Keratinocyte (primary cell): ENCODE results near the gene MYO1E. TPM values are rescaled to one million over a fixed set of nuclear protein-coding genes. Genes with fewer than 3 reads are reported as not detected.

ENCODE experiments used
- DNase-seq: peaks from one replicate; pipeline ENCODE4 v3.0.0-alpha.2; 2011; ENCODE audit warnings: low read depth, missing footprints, low spot score
- FAIRE-seq: peaks from 2 replicates; lab custom pipeline; 2011; peaks lifted over from hg19 to GRCh38; lab: Jason Lieb, UNC
- H2AFZ ChIP-seq: 2 replicates; pipeline ENCODE4 v1.6.0; 2012; ENCODE audit warnings: low read length, control low read depth, inconsistent platforms; ENCODE audit not compliant: control insufficient read depth
- H3K27ac ChIP-seq: 2 replicates; pipeline ENCODE4 v1.5.1; 2011; ENCODE audit warnings: low read length; ENCODE audit not compliant: control insufficient read depth, insufficient read depth
- H3K27me3 ChIP-seq: 3 replicates; pipeline ENCODE4 v1.6.0; 2011; ENCODE audit warnings: low read length; ENCODE audit not compliant: control insufficient read depth, insufficient read depth; ENCODE audit errors: extremely low read depth
- H3K36me3 ChIP-seq, 2 experiments: 2 replicates in 1 of 2; 3 replicates in 1 of 2; pipeline ENCODE4 v1.5.1; 2011; ENCODE audit warnings: low read length in 2 of 2, mild to moderate bottlenecking in 1 of 2; ENCODE audit not compliant: control insufficient read depth in 2 of 2, insufficient read depth in 2 of 2; ENCODE audit errors: extremely low read depth in 1 of 2
- H3K4me1 ChIP-seq: 3 replicates; pipeline ENCODE4 v1.5.1; 2011; ENCODE audit warnings: low read length; ENCODE audit not compliant: control insufficient read depth, insufficient read depth; ENCODE audit errors: extremely low read depth
- H3K4me2 ChIP-seq: 3 replicates; pipeline ENCODE4 v1.6.0; 2011; ENCODE audit warnings: low read depth, low read length; ENCODE audit not compliant: control insufficient read depth, insufficient read depth; ENCODE audit errors: extremely low read depth
- H3K4me3 ChIP-seq, 3 experiments: fragments of 200-600 bp in 1 of 3; sonication (generic) in 1 of 3; 2 replicates in 2 of 3; 3 replicates in 1 of 3; pipeline ENCODE4 v1.5.1; 2011 to 2016; ENCODE audit warnings: low read length in 3 of 3, mild to moderate bottlenecking in 3 of 3, control low read depth in 2 of 3, inconsistent platforms in 1 of 3, low read depth in 1 of 3, mixed read lengths in 1 of 3, mixed run types in 1 of 3, moderate library complexity in 1 of 3; ENCODE audit not compliant: control insufficient read depth in 2 of 3, insufficient read depth in 2 of 3; ENCODE audit errors: extremely low read depth in 1 of 3
- H3K79me2 ChIP-seq: 2 replicates; pipeline ENCODE4 v1.6.0; 2012; ENCODE audit warnings: low read length; ENCODE audit not compliant: control insufficient read depth, insufficient read depth
- H3K9ac ChIP-seq: 3 replicates; pipeline ENCODE4 v1.6.0; 2011; ENCODE audit warnings: low read length; ENCODE audit not compliant: control insufficient read depth, insufficient read depth; ENCODE audit errors: extremely low read depth
- H3K9me1 ChIP-seq: 3 replicates; pipeline ENCODE4 v1.6.0; 2011; ENCODE audit warnings: low read length; ENCODE audit not compliant: control insufficient read depth, insufficient read depth; ENCODE audit errors: extremely low read depth
- H3K9me3 ChIP-seq: 2 replicates; pipeline ENCODE4 v1.5.1; 2012; ENCODE audit warnings: low read depth, low read length; ENCODE audit not compliant: control insufficient read depth
- H4K20me1 ChIP-seq: 3 replicates; pipeline ENCODE4 v1.6.0; 2011; ENCODE audit warnings: low read length; ENCODE audit not compliant: control insufficient read depth, insufficient read depth; ENCODE audit errors: extremely low read depth
- CTCF ChIP-seq, 3 experiments: IDR thresholded peaks in 1 of 3; conservative IDR thresholded peaks in 1 of 3; optimal IDR thresholded peaks in 1 of 3; 2 replicates in 2 of 3; 3 replicates in 1 of 3; pipeline versions ENCODE3 to v1.5.1; 2011; ENCODE audit warnings: low read length in 3 of 3, mild to moderate bottlenecking in 3 of 3, moderate library complexity in 2 of 3, control low read depth in 1 of 3, inconsistent platforms in 1 of 3; ENCODE audit not compliant: insufficient read depth in 2 of 3; ENCODE audit errors: extremely low read depth in 1 of 3
- EZH2 ChIP-seq: IDR thresholded peaks from one replicate; pipeline ENCODE4 v1.6.1; 2012; ENCODE audit warnings: inconsistent platforms, mild to moderate bottlenecking, low read length, moderate library complexity
- dilution Hi-C: fragments of 300-500 bp; cut with MboI; formaldehyde crosslinking; loops from one replicate; pipeline ENCODE4 v1.7.0; 2020; ENCODE audit warnings: low sequenced_read_pairs; ENCODE audit not compliant: extremely low pct_ligation_motif_present
- polyA plus RNA-seq, 5 experiments: library from polyadenylated mRNA; depleted of rRNA in 3 of 5; stranded (reverse) in 3 of 5; stranded (forward) in 1 of 5; unstranded in 1 of 5; fragments of >200 nt; gene quantifications; 1 replicate in 1 of 5; 2 replicates in 3 of 5; 3 replicates in 1 of 5; pipeline versions ENCODE4 v1.2.1 to v1.2.3, GENCODE V29; 2011 to 2012; ENCODE audit warnings: missing spikeins in 2 of 5, low read depth in 1 of 5, low replicate concordance in 1 of 5

MYO1E gene
- polyA plus RNA-seq, 1 donor (not counting 4 experiments of a cell fraction or from before 2014, with no cell fraction given) = 213 TPM

- Histone ChIP-seq H2AFZ (no peak overlapping the region), H3K9ac (no peak overlapping the region), H3K27ac (peak overlapping the region; percentile 57), H3K9me3 (no peaks in the 10 kb centered on the region), H3K4me3 (no peak overlapping the region), H3K4me2 (no peak overlapping the region), H3K36me3 (peaks cover 0 to 1% of the 10 kb centered on the region in 2 experiments), H3K9me1 (no peaks in the 10 kb centered on the region), H4K20me1 (peaks cover 4% of the 10 kb centered on the region), H3K4me1 (peaks cover 32% of the 10 kb centered on the region), H3K79me2 (peaks cover 93% of the 10 kb centered on the region), H3K27me3 (no peaks in the 10 kb centered on the region)
- FAIRE-seq (peak; percentile 39), DNase-seq (peak; percentile 41)
- dilution Hi-C loops = no loop called here
- no peak for TF ChIP-seq EZH2
- no peak for TF ChIP-seq CTCF (optimal IDR thresholded peaks at IDR 0.05 in 1 of 3, IDR thresholded peaks at IDR 0.05 in 1 of 3, conservative IDR thresholded peaks at IDR 0.05 in 1 of 3; ENCODE audit: extremely low read depth in 1 of 3, insufficient read depth in 2 of 3, low read length in 3 of 3)
Measured at GRCh38 chr15:59306520-59307164, 66.0 kb downstream of the MYO1E start.

DNA sequence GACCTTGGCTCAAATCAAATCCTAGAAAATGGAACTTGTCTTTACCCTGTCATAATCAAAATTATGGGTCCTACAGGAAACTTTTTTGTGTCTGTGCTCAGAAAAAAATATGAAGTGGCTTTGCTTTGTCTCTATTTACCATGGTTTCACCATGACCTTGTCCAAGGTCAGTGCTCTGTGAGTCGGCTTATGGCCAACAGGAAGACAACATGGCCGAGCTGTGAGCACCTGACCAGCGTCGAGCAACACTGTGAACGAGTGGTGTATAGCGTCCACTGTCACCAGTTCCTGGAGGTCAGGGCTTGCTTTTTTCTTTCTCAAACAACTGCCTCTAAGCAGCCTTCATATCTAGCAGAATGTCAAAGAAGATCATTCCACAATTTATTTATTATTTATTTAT lies 67.9 kb downstream of the MYO1E start:
- DNase-seq = no peak
- dilution Hi-C loops = no loop called here
- no peaks in the 10 kb centered on the region for H3K9me3 ChIP-seq
- peaks cover 88% of the 10 kb centered on the region for H3K79me2 ChIP-seq
- TF ChIP-seq EZH2 = no peak
- no peak for TF ChIP-seq CTCF (optimal IDR thresholded peaks at IDR 0.05 in 1 of 3, IDR thresholded peaks at IDR 0.05 in 1 of 3, conservative IDR thresholded peaks at IDR 0.05 in 1 of 3; ENCODE audit: extremely low read depth in 1 of 3, insufficient read depth in 2 of 3, low read length in 3 of 3)
- H3K27ac ChIP-seq = peak overlapping the region; percentile 62
- FAIRE-seq = no peak
- no peak overlapping the region for H2AFZ ChIP-seq
- H3K4me1 ChIP-seq = peaks cover 50% of the 10 kb centered on the region
- no peaks in the 10 kb centered on the region for H3K9me1 ChIP-seq
- no peaks in the 10 kb centered on the region for H3K27me3 ChIP-seq
- H4K20me1 ChIP-seq = peaks cover 4% of the 10 kb centered on the region
- no peaks in the 10 kb centered on the region for H3K36me3 ChIP-seq
- H3K9ac ChIP-seq = no peak overlapping the region
- H3K4me2 ChIP-seq = no peak overlapping the region
- no peak overlapping the region for H3K4me3 ChIP-seq
